Measurements from ENCODE around the gene TRAPPC6A. TPM values are rescaled to one million over a fixed set of nuclear protein-coding genes. Genes with fewer than 3 reads are reported as not detected.

The TRAPPC6A gene
- total and polyA plus RNA-seq, 2 of the 13 experiments (the other 11 are each of a cell fraction or from before 2014, with no cell fraction given) = 6.5 to 21.0 TPM

- no peak for TF ChIP-seq CSRNP2 (CRISPR knock-in tag; conservative IDR thresholded peaks at IDR 0.05; ENCODE audit: low read depth)
- 0 out of 2 replicates have a peak, but pooled peaks have one; percentile 39 for TF ChIP-seq TFDP2 (CRISPR knock-in tag; IDR thresholded peaks at IDR 0.05)
- no peak for TF ChIP-seq ZNF383 (CRISPR knock-in tag; IDR thresholded peaks at IDR 0.05; ENCODE audit: borderline replicate concordance)
- 0 out of 2 replicates have a peak, but pooled peaks have one; percentile 50 for TF ChIP-seq ZNF598 (CRISPR knock-in tag; IDR thresholded peaks at IDR 0.05; ENCODE audit: borderline replicate concordance)
- peak; percentile 89 for TF ChIP-seq SP2 (CRISPR knock-in tag; IDR thresholded peaks at IDR 0.05)
- TF ChIP-seq STAT6 (CRISPR knock-in tag; IDR thresholded peaks at IDR 0.05; ENCODE audit: borderline replicate concordance) = no peak; the same call in 1 of the 2 replicates
- no peak for TF ChIP-seq ZBTB38 (CRISPR knock-in tag; IDR thresholded peaks at IDR 0.05)
- no peak for TF ChIP-seq ZNF143 (CRISPR knock-in tag; IDR thresholded peaks at IDR 0.05)
- TF ChIP-seq ELF1 (CRISPR knock-in tag; IDR thresholded peaks at IDR 0.05) = peak; percentile 97
- TF ChIP-seq DR1 (CRISPR knock-in tag; IDR thresholded peaks at IDR 0.05) = peak; percentile 60; the same call in 1 of the 2 replicates
- TF ChIP-seq ZNF138 (CRISPR knock-in tag; IDR thresholded peaks at IDR 0.05; ENCODE audit: low read depth) = no peak
- no peak for TF ChIP-seq ZNF34 (CRISPR knock-in tag; IDR thresholded peaks at IDR 0.05; ENCODE audit: borderline replicate concordance)
- TF ChIP-seq SP5 (CRISPR knock-in tag; IDR thresholded peaks at IDR 0.05; ENCODE audit: borderline replicate concordance, low read depth) = no peak
- TF ChIP-seq HNF1B (CRISPR knock-in tag; IDR thresholded peaks at IDR 0.05) = 0 out of 2 replicates have a peak, but pooled peaks have one; percentile 35
- no peak for TF ChIP-seq MAF1 (CRISPR knock-in tag; IDR thresholded peaks at IDR 0.05; ENCODE audit: borderline replicate concordance)
- no peak for TF ChIP-seq FOXJ3 (CRISPR knock-in tag; IDR thresholded peaks at IDR 0.05; ENCODE audit: borderline replicate concordance)
- TF ChIP-seq ZMAT5 (CRISPR knock-in tag; IDR thresholded peaks at IDR 0.05; ENCODE audit: borderline replicate concordance, low read depth) = no peak
- TF ChIP-seq ZNF550 (CRISPR knock-in tag; IDR thresholded peaks at IDR 0.05; ENCODE audit: borderline replicate concordance) = no peak
- no peak for TF ChIP-seq MBNL3 (CRISPR knock-in tag; conservative IDR thresholded peaks at IDR 0.05)
- no peak; the same call in 1 of the 2 replicates for TF ChIP-seq ZNF205 (CRISPR knock-in tag; IDR thresholded peaks at IDR 0.05)
- peak; percentile 43; the same call in 1 of the 2 replicates for TF ChIP-seq ZNF33B (CRISPR knock-in tag; IDR thresholded peaks at IDR 0.05)
- no peak for TF ChIP-seq SRF (IDR thresholded peaks at IDR 0.05; ENCODE audit: low read depth, low read length)
Observed at GRCh38 chr19:45178262-45179071, 430 bp upstream of the TRAPPC6A start, which contains the start of gene BLOC1S3 (continued).

All from HepG2 (cell line).